Measurements from ENCODE around the gene RFX3.

Gene RFX3

GRCh38 chr9:3336951-3337350 lies 188.8 kb downstream of the RFX3 start:
- Histone ChIP-seq H3K4me2 (ENCODE audit: low read length) (no peak overlapping the region), H3K36me3 (ENCODE audit: control insufficient read depth, low read length) (no peaks in the 10 kb centered on the region), H3K27me3 (ENCODE audit: control insufficient read depth, low read length) (no peaks in the 10 kb centered on the region), H4K20me1 (ENCODE audit: control insufficient read depth, insufficient read depth, low read depth, low read length) (no peaks in the 10 kb centered on the region), H3K4me1 (ENCODE audit: control insufficient read depth, low read length) (no peaks in the 10 kb centered on the region), H3K9me3 (ENCODE audit: control insufficient read depth, insufficient read depth, low read length) (no peaks in the 10 kb centered on the region), H3K9me2 (replicated peaks; ENCODE audit: control insufficient read depth, low read length) (no peaks in the 10 kb centered on the region), H3K79me2 (ENCODE audit: control insufficient read depth, low read length) (no peaks in the 10 kb centered on the region), H3K27ac (ENCODE audit: low read depth, low read length) (no peak overlapping the region), H3F3A (ENCODE audit: control insufficient read depth, insufficient read depth) (no peaks in the 10 kb centered on the region), H3K4me3 (ENCODE audit: low read length) (no peak overlapping the region)
- TF ChIP-seq CTCF (IDR thresholded peaks at IDR 0.05; ENCODE audit: low read depth, low read length, poor library complexity, severe bottlenecking) (no peak), EZH2phosphoT487 (IDR thresholded peaks at IDR 0.05; ENCODE audit: borderline replicate concordance, low read length) (no peak)

- H3K4me2 ChIP-seq (ENCODE audit: low read length), result no peak overlapping the region
- no peaks in the 10 kb centered on the region for H3K9me2 ChIP-seq (replicated peaks; ENCODE audit: control insufficient read depth, low read length)
- H3K79me2 ChIP-seq (ENCODE audit: control insufficient read depth, low read length), result no peaks in the 10 kb centered on the region
- peaks cover 4% of the 10 kb centered on the region; the same call in 1 of the 2 replicates for H3K36me3 ChIP-seq (ENCODE audit: control insufficient read depth, low read length)
- TF ChIP-seq CTCF (IDR thresholded peaks at IDR 0.05; ENCODE audit: low read depth, low read length, poor library complexity, severe bottlenecking) (no peak), EZH2phosphoT487 (IDR thresholded peaks at IDR 0.05; ENCODE audit: borderline replicate concordance, low read length) (no peak)
- H3K27me3 ChIP-seq (ENCODE audit: control insufficient read depth, low read length), result no peaks in the 10 kb centered on the region
- H3F3A ChIP-seq (ENCODE audit: control insufficient read depth, insufficient read depth), result no peaks in the 10 kb centered on the region
- no peaks in the 10 kb centered on the region for H4K20me1 ChIP-seq (ENCODE audit: control insufficient read depth, insufficient read depth, low read depth, low read length)
- no peaks in the 10 kb centered on the region for H3K4me1 ChIP-seq (ENCODE audit: control insufficient read depth, low read length)
- no peak overlapping the region for H3K4me3 ChIP-seq (ENCODE audit: low read length)
- no peaks in the 10 kb centered on the region for H3K9me3 ChIP-seq (ENCODE audit: control insufficient read depth, insufficient read depth, low read length)
- no peak overlapping the region for H3K27ac ChIP-seq (ENCODE audit: low read depth, low read length)
Observed at GRCh38 chr9:3332802-3333201, 193.0 kb downstream of the RFX3 start.

- no peaks in the 10 kb centered on the region for H3K9me3 ChIP-seq (ENCODE audit: control insufficient read depth, insufficient read depth, low read length)
- TF ChIP-seq EZH2phosphoT487 (IDR thresholded peaks at IDR 0.05; ENCODE audit: borderline replicate concordance, low read length) (no peak), CTCF (IDR thresholded peaks at IDR 0.05; ENCODE audit: low read depth, low read length, poor library complexity, severe bottlenecking) (peak; percentile 53)
Observed at GRCh38 chr9:3331801-3332200, 194.0 kb downstream of the RFX3 start.

More at GRCh38 chr9:3331801-3332200, 194.0 kb downstream of the RFX3 start:
- H3K27me3 ChIP-seq (ENCODE audit: control insufficient read depth, low read length), result no peaks in the 10 kb centered on the region
- H3K4me1 ChIP-seq (ENCODE audit: control insufficient read depth, low read length), result no peaks in the 10 kb centered on the region
- H3K27ac ChIP-seq (ENCODE audit: low read depth, low read length), result no peak overlapping the region
- H3K9me2 ChIP-seq (replicated peaks; ENCODE audit: control insufficient read depth, low read length), result no peaks in the 10 kb centered on the region
- H3F3A ChIP-seq (ENCODE audit: control insufficient read depth, insufficient read depth), result no peaks in the 10 kb centered on the region
- H3K4me3 ChIP-seq (ENCODE audit: low read length), result no peak overlapping the region
- H4K20me1 ChIP-seq (ENCODE audit: control insufficient read depth, insufficient read depth, low read depth, low read length), result no peaks in the 10 kb centered on the region
- peaks cover 4% of the 10 kb centered on the region; the same call in 1 of the 2 replicates for H3K36me3 ChIP-seq (ENCODE audit: control insufficient read depth, low read length)
- no peak overlapping the region for H3K4me2 ChIP-seq (ENCODE audit: low read length)
- no peaks in the 10 kb centered on the region for H3K79me2 ChIP-seq (ENCODE audit: control insufficient read depth, low read length)

Measured in DOHH2 (cell line).